ENCODE measurements around the gene PNLIP.

PNLIP gene

GRCh38 chr10:116521424-116522290 is 24.1 kb upstream of the PNLIP start:
- TF ChIP-seq SIN3A (IDR thresholded peaks at IDR 0.05; ENCODE audit: borderline replicate concordance, insufficient read depth, low read length) (no peak), POLR2AphosphoS5 (IDR thresholded peaks at IDR 0.05; ENCODE audit: low read depth, low read length) (no peak), TAF1 (IDR thresholded peaks at IDR 0.05; ENCODE audit: borderline replicate concordance, insufficient read depth, low read length) (no peak), REST (IDR thresholded peaks at IDR 0.05; ENCODE audit: insufficient read depth in 1 of 2, low read depth in 2 of 2, low read length in 2 of 2) (no peak), FOXP2 (optimal IDR thresholded peaks at IDR 0.05; ENCODE audit: borderline replicate concordance, extremely low read depth, extremely low read length, insufficient read depth) (no peak)

GRCh38 chr10:116522803-116523381 is 22.8 kb upstream of the PNLIP start:
- TF ChIP-seq SIN3A (IDR thresholded peaks at IDR 0.05; ENCODE audit: borderline replicate concordance, insufficient read depth, low read length), result no peak

GRCh38 chr10:116524736-116525135 is 21.0 kb upstream of the PNLIP start:
- TF ChIP-seq REST (IDR thresholded peaks at IDR 0.05; ENCODE audit: insufficient read depth in 1 of 2, low read depth in 2 of 2, low read length in 2 of 2), result no peak
- TF ChIP-seq SIN3A (IDR thresholded peaks at IDR 0.05; ENCODE audit: borderline replicate concordance, insufficient read depth, low read length), result no peak
- TF ChIP-seq POLR2AphosphoS5 (IDR thresholded peaks at IDR 0.05; ENCODE audit: low read depth, low read length), result no peak
- no peak for TF ChIP-seq FOXP2 (optimal IDR thresholded peaks at IDR 0.05; ENCODE audit: borderline replicate concordance, extremely low read depth, extremely low read length, insufficient read depth)
- TF ChIP-seq TAF1 (IDR thresholded peaks at IDR 0.05; ENCODE audit: borderline replicate concordance, insufficient read depth, low read length), result no peak

- no peak for TF ChIP-seq SIN3A (IDR thresholded peaks at IDR 0.05; ENCODE audit: borderline replicate concordance, insufficient read depth, low read length)
- no peak for TF ChIP-seq REST (IDR thresholded peaks at IDR 0.05; ENCODE audit: insufficient read depth in 1 of 2, low read depth in 2 of 2, low read length in 2 of 2)
- no peak for TF ChIP-seq FOXP2 (optimal IDR thresholded peaks at IDR 0.05; ENCODE audit: borderline replicate concordance, extremely low read depth, extremely low read length, insufficient read depth)
These were observed 19.5 kb upstream of the PNLIP start for GRCh38 chr10:116526219-116526618.

GRCh38 chr10:116536810-116537209 is 8.9 kb upstream of the PNLIP start:
- TF ChIP-seq REST (IDR thresholded peaks at IDR 0.05; ENCODE audit: insufficient read depth in 1 of 2, low read depth in 2 of 2, low read length in 2 of 2), result no peak
- TF ChIP-seq POLR2AphosphoS5 (IDR thresholded peaks at IDR 0.05; ENCODE audit: low read depth, low read length), result no peak
- TF ChIP-seq FOXP2 (optimal IDR thresholded peaks at IDR 0.05; ENCODE audit: borderline replicate concordance, extremely low read depth, extremely low read length, insufficient read depth), result no peak
- no peak for TF ChIP-seq TAF1 (IDR thresholded peaks at IDR 0.05; ENCODE audit: borderline replicate concordance, insufficient read depth, low read length)
- no peak for TF ChIP-seq SIN3A (IDR thresholded peaks at IDR 0.05; ENCODE audit: borderline replicate concordance, insufficient read depth, low read length)
